ENCODE data around the gene GLT8D1.

Gene GLT8D1

DNA sequence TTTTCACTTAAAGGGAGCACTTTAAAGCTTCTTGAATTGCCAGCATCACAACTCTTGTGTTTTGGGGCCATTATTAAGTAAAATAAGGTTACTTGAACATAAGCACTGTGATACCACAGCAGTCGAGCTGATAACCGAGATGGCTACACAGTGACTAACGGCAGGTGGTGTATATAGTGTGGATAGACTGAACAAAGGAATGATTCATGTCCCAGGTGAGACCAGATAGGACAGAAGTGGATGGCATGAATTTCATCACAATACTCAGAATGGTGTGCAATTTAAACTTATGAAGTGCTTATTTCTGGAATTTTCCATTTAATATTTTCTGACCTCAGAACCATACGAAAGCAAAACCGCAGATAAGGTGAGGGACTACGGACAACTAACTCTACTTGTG lies 60.0 kb downstream of the GLT8D1 start:
- H3K9me3 ChIP-seq (ENCODE audit: control insufficient read depth, insufficient read depth, low read length), result no peaks in the 10 kb centered on the region
- no peaks in the 10 kb centered on the region for H3K4me1 ChIP-seq (ENCODE audit: control insufficient read depth, insufficient read depth, low read length)
- H3K36me3 ChIP-seq (ENCODE audit: control insufficient read depth, insufficient read depth, low read length), result peaks cover 87% of the 10 kb centered on the region
- H3K27me3 ChIP-seq (ENCODE audit: control insufficient read depth, insufficient read depth, low read length), result no peaks in the 10 kb centered on the region
- no peak overlapping the region for H3K27ac ChIP-seq (ENCODE audit: low read depth, low read length)
- no peak overlapping the region for H3K4me3 ChIP-seq (ENCODE audit: low read depth, low read length)
- no peak overlapping the region for H3K9ac ChIP-seq (ENCODE audit: low read depth, low read length)

Data from HUES48 (cell line).